PC-9 (cell line): ENCODE results near the gene CNTLN. TPM values are rescaled to one million over a fixed set of nuclear protein-coding genes. Genes with fewer than 3 reads are reported as not detected.

ENCODE experiments used
- BruUV-seq: library from RNA; stranded (reverse); fragments of 400-500 nt; replicated peaks from 2 replicates; lab custom pipeline; 2021; lab: Mats Ljungman, UMichigan
- CTCF ChIA-PET: fragments of 300-600 bp; sonication (Branson Sonifier 250); formaldehyde crosslinking; loops from one replicate; lab custom pipeline; 2022; ENCODE audit warnings: antibody characterized with exemption; lab: Charles Lee
- POLR2A ChIA-PET: fragments of 300-600 bp; sonication (Branson Sonifier 250); formaldehyde crosslinking; loops from one replicate; lab custom pipeline; 2022; ENCODE audit warnings: antibody characterized with exemption; ENCODE audit not compliant: unreplicated experiment; lab: Charles Lee
- DNase-seq, 2 experiments: peaks; one replicate each; pipeline versions ENCODE4 v3.0.0 to v3.0.0-alpha.2; 2015 to 2022; ENCODE audit warnings: mixed read lengths in 1 of 2
- H2AFZ ChIP-seq: fragments of 200-600 bp; sonication (generic); 2 replicates; pipeline ENCODE4 v1.8.1; 2017; ENCODE audit warnings: antibody characterized with exemption
- H3F3A ChIP-seq: fragments of 200-600 bp; sonication (generic); 2 replicates; pipeline ENCODE4 v1.8.1; 2017; ENCODE audit warnings: antibody characterized with exemption, mild to moderate bottlenecking, low read depth; ENCODE audit not compliant: insufficient read depth
- H3K27ac ChIP-seq: fragments of 200-600 bp; sonication (generic); 2 replicates; pipeline ENCODE4 v1.6.1; 2016; ENCODE audit warnings: mixed run types
- H3K27me3 ChIP-seq: fragments of 200-600 bp; sonication (generic); 2 replicates; pipeline ENCODE4 v1.6.1; 2016; ENCODE audit warnings: low read depth, mixed run types; ENCODE audit not compliant: insufficient read depth
- H3K36me3 ChIP-seq: fragments of 200-600 bp; sonication (generic); 2 replicates; pipeline ENCODE4 v1.6.1; 2016; ENCODE audit warnings: low read depth, mixed run types
- H3K4me1 ChIP-seq: fragments of 200-600 bp; sonication (generic); replicated peaks from 2 replicates; pipeline ENCODE4 v1.6.1; 2016; ENCODE audit warnings: mixed run types; ENCODE audit not compliant: insufficient read depth
- H3K4me2 ChIP-seq: fragments of 200-600 bp; sonication (generic); 2 replicates; pipeline ENCODE4 v1.6.1; 2017; ENCODE audit warnings: mixed run types
- H3K4me3 ChIP-seq: fragments of 200-600 bp; sonication (generic); 2 replicates; pipeline ENCODE4 v1.6.1; 2016; ENCODE audit warnings: mixed run types
- H3K79me2 ChIP-seq: fragments of 200-600 bp; sonication (generic); 2 replicates; pipeline ENCODE4 v1.6.1; 2017; ENCODE audit warnings: low read depth, mixed run types
- H3K9me2 ChIP-seq: fragments of 200-600 bp; sonication (generic); 2 replicates; pipeline ENCODE4 v1.8.1; 2017; ENCODE audit warnings: mild to moderate bottlenecking; ENCODE audit not compliant: insufficient read depth
- H3K9me3 ChIP-seq: fragments of 200-600 bp; sonication (generic); 2 replicates; pipeline ENCODE4 v1.8.1; 2016; ENCODE audit warnings: low read depth; ENCODE audit not compliant: insufficient read depth
- H4K20me1 ChIP-seq: fragments of 200-600 bp; sonication (generic); 2 replicates; pipeline ENCODE4 v1.8.1; 2017; ENCODE audit not compliant: insufficient read depth
- EZH2 ChIP-seq: fragments of 200-600 bp; sonication (generic); IDR thresholded peaks from 2 replicates; pipeline ENCODE4 v1.8.0; 2017; ENCODE audit warnings: antibody characterized with exemption, low read depth
- intact Hi-C: fragments of 100-400 bp; cut with micrococcal nuclease; formaldehyde crosslinking; loops from one replicate; pipeline ENCODE4 v1.10.0; 2022; ENCODE audit not compliant: unreplicated experiment
- total RNA-seq: library from RNA; stranded (reverse); gene quantifications from 2 replicates; pipeline ENCODE4 v1.2.3, GENCODE V29; 2021
- TF ChIP-seq, protein P1 (sequence below): fragments of 200-600 bp; sonication (generic); conservative IDR thresholded peaks from 2 replicates; pipeline ENCODE4 v1.6.1; 2017; ENCODE audit warnings: mixed run types, antibody characterized with exemption, mild to moderate bottlenecking, moderate library complexity

CNTLN gene
- total RNA-seq, 1 experiment from 2014 or later: 3.6 TPM

GRCh38 chr9:17403539-17403938 is 268.7 kb downstream of the CNTLN start:
- Histone ChIP-seq H3K4me2 (no peak overlapping the region), H3K27me3 (no peaks in the 10 kb centered on the region), H3K9me2 (no peaks in the 10 kb centered on the region), H3K27ac (no peak overlapping the region), H3F3A (no peaks in the 10 kb centered on the region), H3K79me2 (no peaks in the 10 kb centered on the region), H3K4me3 (no peak overlapping the region), H3K9me3 (no peaks in the 10 kb centered on the region), H2AFZ (no peak overlapping the region), H4K20me1 (no peaks in the 10 kb centered on the region), H3K36me3 (no peaks in the 10 kb centered on the region), H3K4me1 (no peaks in the 10 kb centered on the region)
- intact Hi-C loops: no loop called here
- ChIA-PET CTCF (no interaction called here), POLR2A (no interaction called here)
- no peak for DNase-seq
- no TSS peak for BruUV-seq
- no peak for TF ChIP-seq EZH2
- TF ChIP-seq, protein P1, sequence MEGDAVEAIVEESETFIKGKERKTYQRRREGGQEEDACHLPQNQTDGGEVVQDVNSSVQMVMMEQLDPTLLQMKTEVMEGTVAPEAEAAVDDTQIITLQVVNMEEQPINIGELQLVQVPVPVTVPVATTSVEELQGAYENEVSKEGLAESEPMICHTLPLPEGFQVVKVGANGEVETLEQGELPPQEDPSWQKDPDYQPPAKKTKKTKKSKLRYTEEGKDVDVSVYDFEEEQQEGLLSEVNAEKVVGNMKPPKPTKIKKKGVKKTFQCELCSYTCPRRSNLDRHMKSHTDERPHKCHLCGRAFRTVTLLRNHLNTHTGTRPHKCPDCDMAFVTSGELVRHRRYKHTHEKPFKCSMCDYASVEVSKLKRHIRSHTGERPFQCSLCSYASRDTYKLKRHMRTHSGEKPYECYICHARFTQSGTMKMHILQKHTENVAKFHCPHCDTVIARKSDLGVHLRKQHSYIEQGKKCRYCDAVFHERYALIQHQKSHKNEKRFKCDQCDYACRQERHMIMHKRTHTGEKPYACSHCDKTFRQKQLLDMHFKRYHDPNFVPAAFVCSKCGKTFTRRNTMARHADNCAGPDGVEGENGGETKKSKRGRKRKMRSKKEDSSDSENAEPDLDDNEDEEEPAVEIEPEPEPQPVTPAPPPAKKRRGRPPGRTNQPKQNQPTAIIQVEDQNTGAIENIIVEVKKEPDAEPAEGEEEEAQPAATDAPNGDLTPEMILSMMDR: no peak

- POLR2A ChIA-PET: interaction anchor here (0.7 kb wide), 1 partner anchor 292 kb away, joined by 9 read pairs; no protein-coding TSS in a partner anchor
These were observed 280.1 kb downstream of the CNTLN start for GRCh38 chr9:17414986-17415385.

GRCh38 chr9:17422994-17423680 is 288.3 kb downstream of the CNTLN start:
- H3K9me2 ChIP-seq: no peaks in the 10 kb centered on the region
- no peak for DNase-seq
- H3K4me2 ChIP-seq: no peak overlapping the region
- H3K9me3 ChIP-seq: no peaks in the 10 kb centered on the region
- BruUV-seq: no TSS peak
- no peak overlapping the region for H3K27ac ChIP-seq
- no peak overlapping the region for H2AFZ ChIP-seq
- intact Hi-C loops: no loop called here
- no peak overlapping the region for H3K4me3 ChIP-seq
- H4K20me1 ChIP-seq: no peaks in the 10 kb centered on the region
- ChIA-PET CTCF (no interaction called here), POLR2A (no interaction called here)
- H3K36me3 ChIP-seq: no peaks in the 10 kb centered on the region
- H3K27me3 ChIP-seq: no peaks in the 10 kb centered on the region
- TF ChIP-seq EZH2: no peak
- TF ChIP-seq, protein P1: no peak
- no peaks in the 10 kb centered on the region for H3F3A ChIP-seq
- H3K79me2 ChIP-seq: no peaks in the 10 kb centered on the region
- H3K4me1 ChIP-seq: no peaks in the 10 kb centered on the region

More at GRCh38 chr9:17414986-17415385, 280.1 kb downstream of the CNTLN start:
- H3K27me3 ChIP-seq: no peaks in the 10 kb centered on the region
- no peaks in the 10 kb centered on the region for H3K36me3 ChIP-seq
- TF ChIP-seq EZH2: no peak
- TF ChIP-seq, protein P1: no peak
- H3F3A ChIP-seq: no peaks in the 10 kb centered on the region
- no peak for DNase-seq
- no peaks in the 10 kb centered on the region for H3K4me1 ChIP-seq
- no peaks in the 10 kb centered on the region for H3K79me2 ChIP-seq
- no peaks in the 10 kb centered on the region for H3K9me3 ChIP-seq
- no peak overlapping the region for H2AFZ ChIP-seq
- no peak overlapping the region for H3K4me2 ChIP-seq
- no peak overlapping the region for H3K4me3 ChIP-seq
- intact Hi-C loops: no loop called here
- no peaks in the 10 kb centered on the region for H4K20me1 ChIP-seq
- CTCF ChIA-PET: no interaction called here
- no TSS peak for BruUV-seq
- H3K27ac ChIP-seq: no peak overlapping the region
- H3K9me2 ChIP-seq: no peaks in the 10 kb centered on the region
